PFSK-1 (cell line): ENCODE results near the gene ADRM1.

Experiments
- FOXP2 ChIP-seq: optimal IDR thresholded peaks from 2 replicates; pipeline ENCODE3; 2011; ENCODE audit warnings: borderline replicate concordance, control low read depth, inconsistent platforms; ENCODE audit not compliant: insufficient read depth; ENCODE audit errors: extremely low read length, extremely low read depth
- POLR2AphosphoS5 ChIP-seq: IDR thresholded peaks from 2 replicates; pipeline ENCODE4 v1.6.1; 2012; ENCODE audit warnings: low read depth, mild to moderate bottlenecking, control low read depth, low read length, moderate library complexity
- REST ChIP-seq, 2 experiments: IDR thresholded peaks; 2 replicates each; pipeline versions ENCODE4 v1.6.1 to v1.8.0; 2011 to 2012; ENCODE audit warnings: low read depth in 2 of 2, low read length in 2 of 2, control low read depth in 1 of 2, inconsistent platforms in 1 of 2, mild to moderate bottlenecking in 1 of 2, moderate library complexity in 1 of 2; ENCODE audit not compliant: insufficient read depth in 1 of 2
- SIN3A ChIP-seq: IDR thresholded peaks from 2 replicates; pipeline ENCODE4 v1.6.1; 2012; ENCODE audit warnings: mild to moderate bottlenecking, low read length, moderate library complexity, borderline replicate concordance; ENCODE audit not compliant: insufficient read depth
- TAF1 ChIP-seq: IDR thresholded peaks from 2 replicates; pipeline ENCODE4 v1.6.1; 2012; ENCODE audit warnings: low read length, control low read depth, borderline replicate concordance; ENCODE audit not compliant: insufficient read depth

The ADRM1 gene

GRCh38 chr20:62356589-62357186 is 53.9 kb downstream of the ADRM1 start:
- TF ChIP-seq TAF1, result no peak
- TF ChIP-seq FOXP2, result no peak
- TF ChIP-seq SIN3A, result no peak
- TF ChIP-seq REST (IDR thresholded peaks at IDR 0.05; ENCODE audit: insufficient read depth in 1 of 2, low read depth in 2 of 2, low read length in 2 of 2), result no peak
- no peak for TF ChIP-seq POLR2AphosphoS5

DNA sequence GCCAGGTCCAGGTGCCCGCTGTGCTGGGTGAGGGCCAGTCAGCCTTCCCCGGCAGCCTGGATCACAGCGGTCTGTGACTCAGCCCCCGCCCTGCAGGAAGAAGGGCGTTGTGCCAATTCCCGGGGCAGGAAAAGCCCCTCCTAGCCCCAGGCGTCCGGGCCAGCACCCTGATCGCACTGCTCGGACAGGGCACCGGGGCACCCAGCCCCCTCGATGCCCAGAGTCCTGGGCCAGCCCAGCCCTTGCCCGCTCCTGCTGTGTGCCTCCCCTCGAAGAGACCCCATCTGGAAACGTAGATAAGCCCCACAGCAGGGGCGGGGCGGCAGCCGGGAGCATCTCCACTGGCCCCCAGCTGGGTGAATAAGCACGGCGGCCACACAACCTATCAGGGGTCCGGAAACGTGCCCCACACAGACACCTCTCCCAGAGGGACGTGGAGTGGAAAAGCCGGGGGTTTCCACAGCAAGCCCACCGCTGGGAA is 54.4 kb downstream of the ADRM1 start:
- TF ChIP-seq FOXP2 (no peak), TAF1 (no peak), REST (IDR thresholded peaks at IDR 0.05; ENCODE audit: insufficient read depth in 1 of 2, low read depth in 2 of 2, low read length in 2 of 2) (no peak), POLR2AphosphoS5 (no peak), SIN3A (no peak)

GRCh38 chr20:62357681-62358080 is 54.9 kb downstream of the ADRM1 start:
- TF ChIP-seq TAF1 (no peak), REST (IDR thresholded peaks at IDR 0.05; ENCODE audit: insufficient read depth in 1 of 2, low read depth in 2 of 2, low read length in 2 of 2) (no peak), POLR2AphosphoS5 (no peak), SIN3A (no peak), FOXP2 (no peak)
